Right renal pelvis (tissue), 4 donors: Measurements from ENCODE around the gene NUBPL. TPM values are rescaled to one million over a fixed set of nuclear protein-coding genes. Genes with fewer than 3 reads are reported as not detected.
"Not testable (repeated sequence)": the region's sequence is repeated elsewhere in the genome, so short reads cannot be mapped to it uniquely, and the experiment has no call there.

ENCODE experiments used
- DNase-seq, 4 donors: peaks; one replicate each; pipeline ENCODE4 v3.0.0-alpha.2; 2013; ENCODE audit warnings: low read depth in 4 of 4, low spot score in 3 of 4, missing footprints in 1 of 4
- polyA plus RNA-seq, 4 donors: library from polyadenylated mRNA; unstranded; fragments of 120-200 nt; gene quantifications; one replicate each; pipeline ENCODE4 v1.2.1, GENCODE V29; 2013; ENCODE audit not compliant: insufficient read length in 4 of 4

NUBPL gene
- polyA plus RNA-seq, 4 donors = 15.1 to 19.7 (median 17.4) TPM

- no peak for DNase-seq
Observed at GRCh38 chr14:31576949-31577348, 15.7 kb downstream of the NUBPL start.

- no peak for DNase-seq
Observed at GRCh38 chr14:31578266-31578665, 17.1 kb downstream of the NUBPL start.

- no peak for DNase-seq
Observed at GRCh38 chr14:31578792-31579501, 17.7 kb downstream of the NUBPL start.

GRCh38 chr14:31580234-31580633, 19.0 kb downstream of the NUBPL start:
- no peak for DNase-seq

DNA sequence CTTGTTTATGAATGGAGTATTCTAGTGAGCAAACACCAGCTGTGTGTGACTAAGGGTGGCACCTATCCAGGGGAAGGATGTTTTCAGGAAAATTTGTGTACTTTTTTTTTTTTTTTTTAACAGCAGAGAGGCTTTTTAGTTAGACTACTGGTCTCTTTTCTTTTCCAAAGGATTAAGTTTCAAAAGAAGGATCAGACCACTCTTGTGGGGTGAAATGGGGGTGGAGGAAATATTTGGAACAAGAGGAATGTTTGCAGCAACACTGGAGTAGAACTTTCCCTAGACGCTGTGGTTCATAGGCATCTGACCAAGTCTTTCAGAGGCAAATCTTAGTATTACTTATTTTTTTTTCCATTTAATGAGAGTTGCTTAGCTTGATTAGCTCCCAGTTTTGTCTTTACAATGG, 21.1 kb downstream of the NUBPL start:
- DNase-seq = no peak

DNA sequence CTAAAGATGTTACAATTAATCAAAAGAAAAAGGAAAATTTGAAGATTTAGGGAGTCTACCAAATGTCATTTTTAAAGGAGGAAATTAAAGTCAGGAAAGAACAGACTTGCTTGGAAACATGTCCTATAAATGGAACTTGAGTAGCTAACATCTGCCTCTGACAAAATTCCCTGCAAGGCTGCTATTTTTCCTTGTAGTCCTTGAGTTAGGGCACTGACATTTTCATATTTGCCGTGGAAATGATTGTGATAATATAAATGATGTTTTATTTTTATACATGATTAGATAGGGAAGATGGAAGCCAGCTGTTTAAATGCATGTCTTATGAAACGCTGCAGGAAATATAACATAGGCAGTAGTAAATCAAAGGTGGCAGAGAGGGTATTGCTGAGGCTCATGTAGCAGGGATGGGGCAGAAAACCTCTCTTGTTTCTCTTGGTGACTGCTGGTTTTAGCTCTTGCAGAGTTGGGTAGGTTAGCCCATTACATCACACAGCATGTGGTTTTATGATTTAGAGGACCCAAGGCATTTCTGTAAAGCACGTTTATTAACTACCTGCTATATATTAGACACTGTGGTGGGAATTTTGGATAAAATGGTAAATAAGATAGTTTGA, 21.7 kb downstream of the NUBPL start:
- DNase-seq = no peak

DNA sequence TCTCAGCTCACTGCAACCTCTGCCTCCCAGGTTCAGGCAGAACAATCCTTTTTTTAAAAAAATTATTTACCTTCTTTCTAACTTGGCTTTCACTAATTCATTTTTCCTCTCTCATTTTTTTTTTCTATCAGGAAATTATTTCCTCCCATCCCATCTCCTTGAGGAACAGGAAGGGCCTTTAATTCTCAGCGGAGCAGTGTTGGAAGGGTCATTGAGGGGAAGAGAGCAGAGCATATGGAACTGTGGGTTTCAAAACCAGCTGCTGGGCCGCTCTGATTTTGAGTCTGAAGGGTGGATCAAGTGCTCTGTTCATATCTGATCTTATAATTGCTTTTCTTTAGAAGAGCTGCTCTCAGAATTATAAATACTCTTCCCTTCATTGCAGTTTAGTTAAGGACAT, 29.0 kb downstream of the NUBPL start:
- no peak for DNase-seq

DNA sequence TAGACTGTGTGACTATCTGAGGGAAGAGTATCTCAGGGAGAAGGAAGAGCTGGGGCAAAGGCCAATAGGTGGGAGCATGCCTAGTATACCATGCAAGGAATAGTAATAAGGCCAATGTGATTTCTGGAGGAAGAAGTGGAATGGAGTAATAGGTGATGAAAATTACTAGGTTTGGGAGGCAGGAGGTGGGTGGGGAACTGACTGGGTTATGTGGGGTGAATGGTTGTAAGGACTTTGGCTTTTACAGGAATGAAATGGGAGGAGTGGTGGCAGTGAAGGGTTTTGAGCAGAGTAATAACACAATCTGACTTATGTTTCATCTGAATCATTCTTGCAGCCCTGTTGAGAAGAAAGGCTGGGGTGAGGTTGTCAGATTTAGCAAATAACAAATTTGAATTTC, 30.9 kb downstream of the NUBPL start:
- DNase-seq = no peak

DNA sequence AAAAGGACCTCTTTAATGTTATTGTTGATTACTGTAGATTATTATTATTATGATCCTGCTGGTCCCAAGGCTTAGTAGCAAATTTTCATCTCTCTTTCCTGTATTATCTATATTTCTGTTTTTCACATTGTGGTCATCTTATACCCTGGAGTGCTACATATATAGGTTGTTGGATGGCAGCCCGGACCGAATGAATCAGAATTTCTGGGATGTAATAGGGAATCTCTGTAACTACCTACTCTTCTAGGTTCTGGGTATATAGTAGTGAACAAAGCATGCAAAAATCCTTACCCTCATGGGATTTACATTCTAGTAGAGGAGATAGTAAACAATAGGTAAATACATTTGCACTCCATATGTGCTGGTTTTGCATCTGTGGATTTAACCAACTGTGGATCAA, 31.4 kb downstream of the NUBPL start:
- DNase-seq = no peak

DNA sequence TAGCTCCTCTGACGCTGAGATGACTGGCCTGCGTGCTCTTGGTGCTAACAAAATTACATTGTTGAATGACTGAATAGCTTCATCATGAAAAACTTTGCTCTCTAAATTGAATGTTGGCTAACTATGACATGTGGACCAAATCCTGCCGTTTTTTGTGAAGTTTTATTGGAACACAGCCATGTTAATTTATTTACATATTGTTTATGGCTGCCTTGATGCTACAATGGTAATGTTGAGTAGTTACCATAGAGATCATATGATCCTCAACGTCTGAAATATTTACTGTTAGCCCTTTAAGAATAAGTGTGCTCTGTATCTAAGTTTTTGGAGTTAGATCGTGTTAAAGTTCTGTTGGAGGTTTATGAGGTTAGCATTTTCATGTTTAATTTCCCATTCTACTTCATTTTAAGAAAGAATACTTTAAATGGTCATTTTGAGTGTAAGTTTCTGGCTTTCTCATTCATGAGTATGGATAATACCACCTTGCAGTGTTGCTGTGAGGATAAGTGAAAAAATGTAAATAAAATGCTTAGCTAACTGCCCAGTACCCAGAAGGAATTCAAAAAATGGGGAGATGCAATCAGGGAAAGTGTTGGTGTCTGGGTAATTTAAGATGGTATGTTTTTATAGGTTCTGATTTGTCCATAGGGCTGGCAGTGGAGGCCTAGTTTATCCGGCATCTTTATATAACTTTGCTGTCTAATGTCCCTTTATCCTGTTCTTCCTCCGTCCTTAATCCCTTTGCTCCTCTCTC, 35.3 kb downstream of the NUBPL start:
- DNase-seq = no peak

GRCh38 chr14:31605702-31606101, 44.5 kb downstream of the NUBPL start:
- no peak for DNase-seq

DNA sequence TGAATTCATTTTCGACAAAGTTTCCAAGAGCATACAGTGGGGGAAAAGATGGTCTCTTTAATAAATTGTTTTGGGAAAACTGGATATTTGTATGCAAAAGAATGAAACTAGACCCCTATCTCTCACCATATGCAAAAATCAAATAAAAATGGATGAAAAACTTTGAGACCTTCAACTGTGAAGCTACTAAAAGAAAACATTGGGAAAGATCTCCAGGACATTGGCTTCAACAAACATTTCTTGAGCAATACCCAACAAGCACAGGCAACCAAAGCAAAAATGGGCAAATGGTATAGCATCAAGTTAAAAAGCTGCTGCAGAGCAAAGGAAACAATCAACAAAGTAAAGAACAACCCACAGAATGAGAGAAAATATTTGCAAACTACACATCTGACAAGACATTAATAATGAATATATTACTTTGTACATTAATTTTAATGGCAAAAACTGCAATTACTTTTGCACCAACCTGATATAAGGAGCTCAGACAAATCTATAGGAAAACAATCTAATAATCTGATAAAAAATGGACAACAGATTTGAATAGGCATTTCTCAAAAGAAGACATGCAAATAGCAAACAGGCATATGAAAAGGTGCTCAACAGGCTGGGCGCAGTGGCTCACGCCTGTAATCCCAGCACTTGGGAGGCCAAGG, 50.7 kb downstream of the NUBPL start:
- no peak for DNase-seq

DNA sequence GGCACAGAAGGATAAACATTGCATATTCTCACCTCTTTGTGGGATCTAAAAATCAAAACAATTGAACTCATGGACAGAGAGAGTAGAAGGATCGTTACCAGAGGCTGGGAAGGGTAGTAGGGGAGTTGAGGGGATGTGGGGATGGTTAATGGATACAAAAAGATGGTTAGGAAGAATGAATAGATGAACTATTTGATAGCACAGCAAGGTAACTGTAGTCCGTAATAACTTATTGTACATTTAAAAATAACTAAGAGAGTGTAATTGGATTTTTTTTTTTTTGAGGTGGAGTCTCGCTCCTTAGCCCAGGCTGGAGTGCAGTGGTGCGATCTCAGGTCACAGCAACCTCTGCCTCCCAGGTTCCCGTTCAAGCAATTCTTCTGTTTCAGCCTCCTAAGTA, 52.0 kb downstream of the NUBPL start:
- DNase-seq = no peak

DNA sequence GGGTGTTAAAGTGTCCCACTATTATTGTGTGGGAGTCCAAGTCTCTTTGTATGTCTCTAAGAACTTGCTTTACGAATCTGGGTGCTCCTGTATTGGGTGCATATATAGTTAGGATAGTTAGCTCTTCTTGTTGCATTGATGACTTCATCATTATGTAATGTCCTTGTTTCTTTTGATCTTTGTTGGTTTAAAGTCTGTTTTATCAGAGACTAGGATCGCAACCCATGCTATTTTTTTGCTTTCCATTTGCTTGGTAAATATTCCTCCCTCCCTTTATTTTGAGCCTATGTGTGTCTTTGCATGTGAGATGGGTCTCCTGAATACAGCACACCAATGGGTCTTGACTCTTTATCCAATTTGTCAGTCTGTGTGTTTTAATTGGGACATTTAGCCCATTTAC, 57.7 kb downstream of the NUBPL start:
- not testable (repeated sequence) for DNase-seq

GRCh38 chr14:31619440-31619839, 58.2 kb downstream of the NUBPL start:
- no peak for DNase-seq

DNA sequence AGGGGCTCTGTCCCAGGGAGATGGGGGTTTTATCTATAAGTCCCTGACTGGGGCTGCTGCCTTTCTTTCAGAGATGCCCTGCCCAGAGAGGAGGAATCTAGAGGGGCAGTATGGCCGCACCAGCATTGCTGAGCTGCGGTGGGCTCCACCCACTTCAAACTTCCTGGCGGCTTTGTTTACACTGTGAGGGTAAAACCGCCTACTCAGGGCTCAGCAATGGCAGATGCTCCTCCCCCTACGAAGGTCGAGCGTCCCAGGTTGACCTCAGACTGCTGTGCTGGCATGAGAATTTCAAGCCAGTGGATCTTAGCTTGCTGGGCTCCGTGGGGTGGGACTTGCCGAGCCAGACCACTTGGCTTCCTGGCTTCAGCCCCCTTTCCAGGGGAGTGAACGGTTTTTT, 59.7 kb downstream of the NUBPL start:
- not testable (repeated sequence) for DNase-seq

DNA sequence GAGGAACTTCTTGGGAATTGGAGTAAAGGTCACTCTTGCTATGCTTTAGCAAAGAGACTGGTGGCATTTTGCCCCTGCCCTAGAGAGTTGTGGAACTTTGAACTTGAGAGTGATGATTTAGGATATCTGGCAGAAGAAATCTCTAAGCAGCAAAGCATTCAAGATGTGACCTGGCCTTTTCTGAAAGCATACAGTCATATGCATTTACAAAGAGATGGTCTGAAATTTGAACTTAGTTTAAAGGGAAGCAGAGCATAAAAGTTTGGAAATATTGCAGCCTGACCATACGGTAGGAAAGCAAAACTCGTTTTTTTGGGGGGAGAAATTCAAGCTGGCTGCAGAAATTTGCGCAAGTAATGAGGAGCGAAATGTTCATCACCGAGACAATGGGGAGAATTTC, 60.9 kb downstream of the NUBPL start:
- DNase-seq = no peak

GRCh38 chr14:31652900-31653299, 91.7 kb downstream of the NUBPL start:
- not testable (repeated sequence) for DNase-seq

GRCh38 chr14:31657917-31658316, 96.7 kb downstream of the NUBPL start:
- DNase-seq = no peak

DNA sequence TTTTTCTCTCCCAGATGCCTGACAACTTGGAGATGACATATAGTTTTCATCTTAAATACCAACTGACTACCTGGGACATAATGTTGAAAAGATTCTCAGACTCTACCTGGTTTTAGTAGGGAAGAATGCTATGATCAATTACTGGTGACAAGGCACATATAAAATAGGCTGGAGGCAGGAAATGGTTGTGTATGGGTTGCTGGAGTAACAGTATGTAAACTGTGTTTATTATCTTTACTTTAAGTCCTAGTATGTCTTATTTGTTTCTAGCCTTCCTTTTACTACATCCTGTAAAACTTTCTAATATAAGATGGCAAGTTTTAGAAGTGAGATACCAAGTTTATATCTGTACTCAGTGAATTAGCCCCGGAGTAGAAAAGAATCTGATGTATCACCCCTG, 98.1 kb downstream of the NUBPL start:
- DNase-seq = no peak

DNA sequence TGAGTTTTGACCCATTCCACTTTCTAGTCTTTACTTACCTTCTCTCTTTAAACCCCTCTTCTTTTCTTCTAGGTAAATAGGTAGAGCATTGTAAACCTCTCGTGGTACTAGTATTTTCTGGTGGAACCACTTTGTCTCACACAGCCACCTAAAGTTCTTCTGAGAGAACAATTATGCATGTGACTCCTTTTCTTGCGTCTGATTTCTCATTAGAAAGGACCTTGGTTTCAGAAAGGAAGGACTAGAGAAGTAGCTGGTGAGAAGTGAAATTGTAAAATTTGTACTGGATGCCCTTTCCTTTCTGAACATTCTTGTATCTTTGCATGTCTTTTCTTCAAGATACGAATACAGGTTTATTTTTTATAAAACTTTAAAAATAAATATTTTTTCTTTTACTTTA, 99.0 kb downstream of the NUBPL start:
- no peak for DNase-seq
